ENCODE measurements around the gene CDC42BPB.

DNA sequence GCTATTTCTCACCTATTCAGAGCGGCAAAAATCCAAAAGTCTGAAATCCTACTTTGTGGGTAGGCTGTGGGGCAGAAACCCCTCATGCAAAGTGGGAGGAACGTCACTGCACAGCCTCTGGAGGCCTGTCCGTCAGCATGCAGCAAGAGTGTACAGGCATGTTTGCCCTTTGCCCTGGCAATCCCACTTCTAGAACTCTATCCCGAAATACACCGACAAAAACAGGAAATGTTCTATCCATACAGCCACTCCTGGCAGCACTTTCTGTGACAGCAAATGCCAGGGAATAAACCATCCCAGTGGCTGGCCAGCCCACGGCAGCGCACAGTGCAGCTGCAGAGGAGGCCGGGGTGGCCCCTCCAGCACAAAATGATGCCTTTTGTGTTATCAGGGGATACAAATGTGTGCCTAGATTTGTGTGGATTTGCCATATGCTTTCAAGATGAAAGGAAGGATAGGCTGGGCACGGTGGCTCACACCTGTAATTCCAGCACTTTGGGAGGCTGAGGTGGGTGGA, 95.2 kb downstream of the CDC42BPB start:
- TF ChIP-seq, protein P1, sequence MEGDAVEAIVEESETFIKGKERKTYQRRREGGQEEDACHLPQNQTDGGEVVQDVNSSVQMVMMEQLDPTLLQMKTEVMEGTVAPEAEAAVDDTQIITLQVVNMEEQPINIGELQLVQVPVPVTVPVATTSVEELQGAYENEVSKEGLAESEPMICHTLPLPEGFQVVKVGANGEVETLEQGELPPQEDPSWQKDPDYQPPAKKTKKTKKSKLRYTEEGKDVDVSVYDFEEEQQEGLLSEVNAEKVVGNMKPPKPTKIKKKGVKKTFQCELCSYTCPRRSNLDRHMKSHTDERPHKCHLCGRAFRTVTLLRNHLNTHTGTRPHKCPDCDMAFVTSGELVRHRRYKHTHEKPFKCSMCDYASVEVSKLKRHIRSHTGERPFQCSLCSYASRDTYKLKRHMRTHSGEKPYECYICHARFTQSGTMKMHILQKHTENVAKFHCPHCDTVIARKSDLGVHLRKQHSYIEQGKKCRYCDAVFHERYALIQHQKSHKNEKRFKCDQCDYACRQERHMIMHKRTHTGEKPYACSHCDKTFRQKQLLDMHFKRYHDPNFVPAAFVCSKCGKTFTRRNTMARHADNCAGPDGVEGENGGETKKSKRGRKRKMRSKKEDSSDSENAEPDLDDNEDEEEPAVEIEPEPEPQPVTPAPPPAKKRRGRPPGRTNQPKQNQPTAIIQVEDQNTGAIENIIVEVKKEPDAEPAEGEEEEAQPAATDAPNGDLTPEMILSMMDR (conservative IDR thresholded peaks at IDR 0.05 in 1 of 2, IDR thresholded peaks at IDR 0.05 in 1 of 2; ENCODE audit: low read depth in 1 of 2, low read length in 2 of 2) = no peak
- no peak for TF ChIP-seq EZH2 (IDR thresholded peaks at IDR 0.05; ENCODE audit: low read length, missing control alignments)

All from fibroblast of lung (primary cell).